ENCODE data around the gene HS3ST4. TPM values are rescaled to one million over a fixed set of nuclear protein-coding genes. Genes with fewer than 3 reads are reported as not detected.

HS3ST4 gene
- total and polyA plus RNA-seq, 10 of the 15 experiments (the other 5 are each of a cell fraction or from before 2014, with no cell fraction given), result 0.05 TPM; not detected in 9

DNA sequence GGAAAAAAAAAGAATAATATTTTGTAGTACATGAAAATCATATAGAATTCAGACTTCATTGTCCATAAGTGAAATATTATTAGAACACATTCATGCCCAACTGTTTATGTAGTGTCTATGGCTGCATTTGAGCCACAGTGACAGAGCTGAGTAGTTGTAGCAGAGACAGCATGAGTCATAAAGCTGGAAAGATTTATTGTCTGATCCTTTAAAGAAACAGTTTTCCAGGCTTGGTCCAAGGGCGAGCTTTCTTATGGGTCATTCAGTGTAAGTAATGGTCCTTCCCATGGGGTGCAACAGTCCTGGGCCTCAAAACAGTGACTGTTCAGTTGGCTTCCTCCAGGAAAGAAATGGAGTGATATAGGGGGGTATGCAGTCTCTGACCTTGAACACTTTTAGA lies 260.2 kb downstream of the HS3ST4 start:
- H3K9ac ChIP-seq (ENCODE audit: control insufficient read depth, insufficient read depth, low read length), result no peak overlapping the region
- H4K20me1 ChIP-seq (ENCODE audit: control insufficient read depth, insufficient read depth), result no peaks in the 10 kb centered on the region
- DNase-seq (ENCODE audit: low read depth, low spot score) (no peak), FAIRE-seq (no peak), ATAC-seq (no peak)
- intact Hi-C loops (cut with micrococcal nuclease; ENCODE audit: unreplicated experiment), result no loop called here
- no peak overlapping the region for H3K27ac ChIP-seq (ENCODE audit: control insufficient read depth, insufficient read depth)
- ChIA-PET POLR2A (no interaction called here), CTCF (no interaction called here), RAD21 (ENCODE audit: unreplicated experiment) (no interaction called here), SMC1A (ENCODE audit: uncharacterized antibody, unreplicated experiment) (interaction anchor here (0.6 kb wide), 1 partner anchor 93 kb away, joined by 3 read pairs; no protein-coding TSS in a partner anchor)
- H3K79me2 ChIP-seq (ENCODE audit: control insufficient read depth, insufficient read depth, low read length), result no peaks in the 10 kb centered on the region
- no peaks in the 10 kb centered on the region for H3K27me3 ChIP-seq (replicated peaks in 1 of 2; ENCODE audit: control insufficient read depth in 2 of 2, insufficient read depth in 2 of 2, low read length in 1 of 2)
- TF ChIP-seq HDAC6 (IDR thresholded peaks at IDR 0.05; ENCODE audit: unreplicated experiment), result no peak
- TF ChIP-seq GABPA (IDR thresholded peaks at IDR 0.05; ENCODE audit: low read depth), result no peak
- TF ChIP-seq, protein P1, sequence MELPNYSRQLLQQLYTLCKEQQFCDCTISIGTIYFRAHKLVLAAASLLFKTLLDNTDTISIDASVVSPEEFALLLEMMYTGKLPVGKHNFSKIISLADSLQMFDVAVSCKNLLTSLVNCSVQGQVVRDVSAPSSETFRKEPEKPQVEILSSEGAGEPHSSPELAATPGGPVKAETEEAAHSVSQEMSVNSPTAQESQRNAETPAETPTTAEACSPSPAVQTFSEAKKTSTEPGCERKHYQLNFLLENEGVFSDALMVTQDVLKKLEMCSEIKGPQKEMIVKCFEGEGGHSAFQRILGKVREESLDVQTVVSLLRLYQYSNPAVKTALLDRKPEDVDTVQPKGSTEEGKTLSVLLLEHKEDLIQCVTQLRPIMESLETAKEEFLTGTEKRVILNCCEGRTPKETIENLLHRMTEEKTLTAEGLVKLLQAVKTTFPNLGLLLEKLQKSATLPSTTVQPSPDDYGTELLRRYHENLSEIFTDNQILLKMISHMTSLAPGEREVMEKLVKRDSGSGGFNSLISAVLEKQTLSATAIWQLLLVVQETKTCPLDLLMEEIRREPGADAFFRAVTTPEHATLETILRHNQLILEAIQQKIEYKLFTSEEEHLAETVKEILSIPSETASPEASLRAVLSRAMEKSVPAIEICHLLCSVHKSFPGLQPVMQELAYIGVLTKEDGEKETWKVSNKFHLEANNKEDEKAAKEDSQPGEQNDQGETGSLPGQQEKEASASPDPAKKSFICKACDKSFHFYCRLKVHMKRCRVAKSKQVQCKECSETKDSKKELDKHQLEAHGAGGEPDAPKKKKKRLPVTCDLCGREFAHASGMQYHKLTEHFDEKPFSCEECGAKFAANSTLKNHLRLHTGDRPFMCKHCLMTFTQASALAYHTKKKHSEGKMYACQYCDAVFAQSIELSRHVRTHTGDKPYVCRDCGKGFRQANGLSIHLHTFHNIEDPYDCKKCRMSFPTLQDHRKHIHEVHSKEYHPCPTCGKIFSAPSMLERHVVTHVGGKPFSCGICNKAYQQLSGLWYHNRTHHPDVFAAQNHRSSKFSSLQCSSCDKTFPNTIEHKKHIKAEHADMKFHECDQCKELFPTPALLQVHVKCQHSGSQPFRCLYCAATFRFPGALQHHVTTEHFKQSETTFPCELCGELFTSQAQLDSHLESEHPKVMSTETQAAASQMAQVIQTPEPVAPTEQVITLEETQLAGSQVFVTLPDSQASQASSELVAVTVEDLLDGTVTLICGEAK (IDR thresholded peaks at IDR 0.05; ENCODE audit: borderline replicate concordance), result no peak
- no peak for TF ChIP-seq ZNF384 (IDR thresholded peaks at IDR 0.05; ENCODE audit: borderline replicate concordance, low read depth, low read length)
- TF ChIP-seq, protein P2, sequence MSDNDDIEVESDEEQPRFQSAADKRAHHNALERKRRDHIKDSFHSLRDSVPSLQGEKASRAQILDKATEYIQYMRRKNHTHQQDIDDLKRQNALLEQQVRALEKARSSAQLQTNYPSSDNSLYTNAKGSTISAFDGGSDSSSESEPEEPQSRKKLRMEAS (IDR thresholded peaks at IDR 0.05; ENCODE audit: low read depth, low read length), result no peak
- TF ChIP-seq POLR2AphosphoS5 (IDR thresholded peaks at IDR 0.05; ENCODE audit: low read length), result no peak
- TF ChIP-seq KDM1A (IDR thresholded peaks at IDR 0.05; ENCODE audit: borderline replicate concordance), result no peak
- TF ChIP-seq, protein P3, sequence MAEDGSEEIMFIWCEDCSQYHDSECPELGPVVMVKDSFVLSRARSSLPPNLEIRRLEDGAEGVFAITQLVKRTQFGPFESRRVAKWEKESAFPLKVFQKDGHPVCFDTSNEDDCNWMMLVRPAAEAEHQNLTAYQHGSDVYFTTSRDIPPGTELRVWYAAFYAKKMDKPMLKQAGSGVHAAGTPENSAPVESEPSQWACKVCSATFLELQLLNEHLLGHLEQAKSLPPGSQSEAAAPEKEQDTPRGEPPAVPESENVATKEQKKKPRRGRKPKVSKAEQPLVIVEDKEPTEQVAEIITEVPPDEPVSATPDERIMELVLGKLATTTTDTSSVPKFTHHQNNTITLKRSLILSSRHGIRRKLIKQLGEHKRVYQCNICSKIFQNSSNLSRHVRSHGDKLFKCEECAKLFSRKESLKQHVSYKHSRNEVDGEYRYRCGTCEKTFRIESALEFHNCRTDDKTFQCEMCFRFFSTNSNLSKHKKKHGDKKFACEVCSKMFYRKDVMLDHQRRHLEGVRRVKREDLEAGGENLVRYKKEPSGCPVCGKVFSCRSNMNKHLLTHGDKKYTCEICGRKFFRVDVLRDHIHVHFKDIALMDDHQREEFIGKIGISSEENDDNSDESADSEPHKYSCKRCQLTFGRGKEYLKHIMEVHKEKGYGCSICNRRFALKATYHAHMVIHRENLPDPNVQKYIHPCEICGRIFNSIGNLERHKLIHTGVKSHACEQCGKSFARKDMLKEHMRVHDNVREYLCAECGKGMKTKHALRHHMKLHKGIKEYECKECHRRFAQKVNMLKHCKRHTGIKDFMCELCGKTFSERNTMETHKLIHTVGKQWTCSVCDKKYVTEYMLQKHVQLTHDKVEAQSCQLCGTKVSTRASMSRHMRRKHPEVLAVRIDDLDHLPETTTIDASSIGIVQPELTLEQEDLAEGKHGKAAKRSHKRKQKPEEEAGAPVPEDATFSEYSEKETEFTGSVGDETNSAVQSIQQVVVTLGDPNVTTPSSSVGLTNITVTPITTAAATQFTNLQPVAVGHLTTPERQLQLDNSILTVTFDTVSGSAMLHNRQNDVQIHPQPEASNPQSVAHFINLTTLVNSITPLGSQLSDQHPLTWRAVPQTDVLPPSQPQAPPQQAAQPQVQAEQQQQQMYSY (CRISPR knock-in tag; IDR thresholded peaks at IDR 0.05), result no peak
- TF ChIP-seq, protein P4, sequence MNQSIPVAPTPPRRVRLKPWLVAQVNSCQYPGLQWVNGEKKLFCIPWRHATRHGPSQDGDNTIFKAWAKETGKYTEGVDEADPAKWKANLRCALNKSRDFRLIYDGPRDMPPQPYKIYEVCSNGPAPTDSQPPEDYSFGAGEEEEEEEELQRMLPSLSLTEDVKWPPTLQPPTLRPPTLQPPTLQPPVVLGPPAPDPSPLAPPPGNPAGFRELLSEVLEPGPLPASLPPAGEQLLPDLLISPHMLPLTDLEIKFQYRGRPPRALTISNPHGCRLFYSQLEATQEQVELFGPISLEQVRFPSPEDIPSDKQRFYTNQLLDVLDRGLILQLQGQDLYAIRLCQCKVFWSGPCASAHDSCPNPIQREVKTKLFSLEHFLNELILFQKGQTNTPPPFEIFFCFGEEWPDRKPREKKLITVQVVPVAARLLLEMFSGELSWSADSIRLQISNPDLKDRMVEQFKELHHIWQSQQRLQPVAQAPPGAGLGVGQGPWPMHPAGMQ (IDR thresholded peaks at IDR 0.05; ENCODE audit: borderline replicate concordance), result no peak
- TF ChIP-seq SUZ12 (IDR thresholded peaks at IDR 0.05; ENCODE audit: unreplicated experiment), result no peak
- no peak for TF ChIP-seq ZBED1 (IDR thresholded peaks at IDR 0.05; ENCODE audit: borderline replicate concordance)
- no peak for TF ChIP-seq SIN3A (IDR thresholded peaks at IDR 0.05; ENCODE audit: low read depth, low read length)
- no peak for TF ChIP-seq BRCA1 (IDR thresholded peaks at IDR 0.05; ENCODE audit: low read depth, low read length)
- no peak for TF ChIP-seq POU2F2 (IDR thresholded peaks at IDR 0.05; ENCODE audit: borderline replicate concordance, low read depth, low read length)
- TF ChIP-seq BCL11A (IDR thresholded peaks at IDR 0.05; ENCODE audit: low read depth, low read length), result no peak
- no peak for TF ChIP-seq ZNF217 (IDR thresholded peaks at IDR 0.05)
- no peak overlapping the region for H3K4me2 ChIP-seq (ENCODE audit: control insufficient read depth, insufficient read depth)
- H3K9me3 ChIP-seq (replicated peaks; ENCODE audit: control insufficient read depth, insufficient read depth, low read length), result no peaks in the 10 kb centered on the region
- BruUV-seq (replicated peaks), result no TSS peak
- H3K4me3 ChIP-seq, result no peak overlapping the region
- in situ Hi-C loops (cut with MboI), result no loop called here
- no peaks in the 10 kb centered on the region for H3K36me3 ChIP-seq (ENCODE audit: control insufficient read depth in 2 of 2, insufficient read depth in 2 of 2, low read length in 1 of 2)
- 47% methylated on average over 1 of the region's 1 CpG for WGBS (ENCODE audit: insufficient coverage, insufficient replicate concordance, low lambda C conversion rate, missing lambda C conversion rate)
- no peaks in the 10 kb centered on the region for H3K4me1 ChIP-seq (ENCODE audit: control insufficient read depth, insufficient read depth, low read length)
- no peak overlapping the region for H2AFZ ChIP-seq (ENCODE audit: control insufficient read depth, low read depth, low read length)

Data from GM12878 (cell line).